Bronchial epithelial cell (primary cell): ENCODE data around the gene SLC49A4. TPM values are rescaled to one million over a fixed set of nuclear protein-coding genes. Genes with fewer than 3 reads are reported as not detected.

Experiments used
- DNase-seq: peaks from one replicate; pipeline ENCODE4 v3.0.0-alpha.2; 2010; ENCODE audit warnings: low read depth
- FAIRE-seq: peaks from 2 replicates; lab custom pipeline; 2011; peaks lifted over from hg19 to GRCh38; lab: Jason Lieb, UNC
- H3K27me3 ChIP-seq: 2 replicates; pipeline ENCODE4 v1.5.1; 2011; ENCODE audit warnings: low read length; ENCODE audit not compliant: control insufficient read depth, insufficient read depth
- H3K36me3 ChIP-seq: 2 replicates; pipeline ENCODE4 v1.5.1; 2011; ENCODE audit warnings: low read length; ENCODE audit not compliant: control insufficient read depth, insufficient read depth
- H3K4me3 ChIP-seq: 2 replicates; pipeline ENCODE4 v1.5.1; 2011; ENCODE audit warnings: mild to moderate bottlenecking, low read depth, low read length, control low read depth
- CTCF ChIP-seq: IDR thresholded peaks from 2 replicates; pipeline ENCODE4 v1.5.1; 2011; ENCODE audit warnings: mild to moderate bottlenecking, moderate library complexity, low read length, control low read depth, inconsistent platforms; ENCODE audit not compliant: insufficient read depth, severe bottlenecking
- total RNA-seq: library from RNA; depleted of rRNA; stranded (reverse); fragments of >200 nt; gene quantifications from 2 replicates; pipeline ENCODE4 v1.2.1, GENCODE V29; 2014

Gene SLC49A4
- total RNA-seq, 1 donor from 2014 or later: 21.6 TPM

- no peak overlapping the region for H3K4me3 ChIP-seq
- FAIRE-seq (peak; percentile 92), DNase-seq (no peak)
- peaks cover under 1% of the 10 kb centered on the region for H3K27me3 ChIP-seq
- no peaks in the 10 kb centered on the region for H3K36me3 ChIP-seq
- TF ChIP-seq CTCF: no peak
Measured at GRCh38 chr3:122928396-122929187, 133.7 kb downstream of the SLC49A4 start.

- no peak for TF ChIP-seq CTCF
- no peak overlapping the region for H3K4me3 ChIP-seq
- DNase-seq (peak; percentile 56), FAIRE-seq (peak; percentile 64)
- no peaks in the 10 kb centered on the region for H3K36me3 ChIP-seq
- no peaks in the 10 kb centered on the region for H3K27me3 ChIP-seq
Measured at GRCh38 chr3:122929188-122930062, 134.6 kb downstream of the SLC49A4 start.

DNA sequence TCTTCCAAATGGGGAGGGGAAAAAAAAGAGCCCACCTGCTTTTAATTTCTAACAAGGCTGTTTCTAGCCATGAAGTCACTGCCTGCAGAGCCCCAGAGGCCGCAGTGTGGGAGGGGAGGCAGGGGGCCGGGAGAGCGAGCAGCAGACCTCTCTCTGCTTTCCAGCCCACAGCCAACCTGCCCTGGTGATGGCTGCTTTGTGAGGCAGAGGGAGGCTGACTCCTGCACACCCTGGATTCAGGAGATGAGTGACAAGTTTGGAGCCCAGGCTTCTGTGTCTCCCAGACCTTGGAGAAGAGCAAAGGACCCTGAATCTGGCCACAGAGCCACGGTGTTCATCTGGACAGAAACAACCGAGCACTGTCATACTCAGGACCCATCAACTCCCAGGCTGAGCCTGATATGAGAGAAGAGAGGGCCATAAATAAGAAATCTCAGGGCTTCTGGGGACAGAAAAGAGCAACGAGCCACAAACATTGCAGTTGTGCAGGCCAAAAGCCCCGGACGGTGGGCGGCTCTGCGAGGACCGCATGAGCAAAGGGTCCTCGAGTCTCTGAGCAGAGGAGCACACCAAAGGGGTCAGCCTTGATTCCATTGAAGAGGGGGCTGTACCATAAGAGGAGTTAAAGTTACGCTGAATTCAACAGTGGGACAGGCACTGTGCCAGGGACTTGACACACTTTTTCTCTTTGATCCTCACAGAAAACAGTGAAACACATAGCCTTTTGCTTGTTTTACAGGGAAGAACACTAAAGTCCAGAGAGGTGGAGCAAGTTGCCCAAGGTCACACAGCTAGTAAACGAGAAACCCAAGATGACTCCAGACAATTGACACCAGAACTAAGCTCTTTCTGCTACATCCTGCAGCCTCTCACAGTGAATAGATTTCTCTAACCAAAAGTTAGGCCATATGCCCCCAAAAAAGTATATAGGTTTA lies 135.5 kb downstream of the SLC49A4 start:
- no peaks in the 10 kb centered on the region for H3K27me3 ChIP-seq
- no peaks in the 10 kb centered on the region for H3K36me3 ChIP-seq
- DNase-seq (no peak), FAIRE-seq (no peak)
- TF ChIP-seq CTCF: no peak
- H3K4me3 ChIP-seq: no peak overlapping the region

Other genes starting within 250 kb of the SLC49A4 start
- 4.5 and 8.1 TPM in 2 replicates for gene PARP9, start 230.8 kb upstream of the SLC49A4 start, total RNA-seq
- gene DTX3L, start 230.7 kb upstream of the SLC49A4 start, total RNA-seq: 5.0 and 6.4 TPM in 2 replicates
- gene PARP15, start 217.4 kb upstream of the SLC49A4 start, total RNA-seq: 0.13 and 0.26 TPM in 2 replicates
- gene PARP14, start 114.2 kb upstream of the SLC49A4 start, total RNA-seq: 13.2 and 23.0 TPM in 2 replicates
- 11.3 and 12.0 TPM in 2 replicates for gene HSPBAP1, start 1.2 kb upstream of the SLC49A4 start, total RNA-seq
- under 0.01 and 0.38 TPM in 2 replicates for gene SEMA5B, start 232.7 kb downstream of the SLC49A4 start, total RNA-seq